SH-SY5Y (cell line): ENCODE results near the gene QPRT.

Source experiments
- GATA2 ChIP-seq: IDR thresholded peaks from 2 replicates; pipeline ENCODE4 v1.6.1; 2011; ENCODE audit warnings: mild to moderate bottlenecking, low read depth, low read length
- GATA3 ChIP-seq: IDR thresholded peaks from 2 replicates; pipeline ENCODE4 v1.6.1; 2011; ENCODE audit warnings: low read depth, mild to moderate bottlenecking, low read length, moderate library complexity

QPRT gene

DNA sequence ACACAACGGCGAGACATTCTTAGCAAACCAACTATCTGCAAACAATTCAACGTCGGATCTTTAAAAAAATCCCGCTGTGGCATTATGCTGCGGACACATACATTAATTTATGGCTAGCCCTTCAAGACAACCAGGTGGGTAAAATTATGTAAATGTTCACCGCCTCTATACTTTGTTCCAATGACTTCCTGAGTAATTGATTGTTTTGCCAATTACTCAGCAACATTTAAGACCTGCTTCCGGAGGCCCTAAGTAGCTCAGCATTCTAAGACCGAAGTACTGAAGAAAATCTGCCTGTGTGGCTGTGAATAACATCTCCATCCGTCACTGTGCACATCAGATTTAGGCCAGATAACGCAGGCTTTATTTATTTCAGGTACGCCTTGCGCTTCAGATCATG is 23.3 kb downstream of the QPRT start:
- TF ChIP-seq GATA3 (no peak), GATA2 (no peak)

DNA sequence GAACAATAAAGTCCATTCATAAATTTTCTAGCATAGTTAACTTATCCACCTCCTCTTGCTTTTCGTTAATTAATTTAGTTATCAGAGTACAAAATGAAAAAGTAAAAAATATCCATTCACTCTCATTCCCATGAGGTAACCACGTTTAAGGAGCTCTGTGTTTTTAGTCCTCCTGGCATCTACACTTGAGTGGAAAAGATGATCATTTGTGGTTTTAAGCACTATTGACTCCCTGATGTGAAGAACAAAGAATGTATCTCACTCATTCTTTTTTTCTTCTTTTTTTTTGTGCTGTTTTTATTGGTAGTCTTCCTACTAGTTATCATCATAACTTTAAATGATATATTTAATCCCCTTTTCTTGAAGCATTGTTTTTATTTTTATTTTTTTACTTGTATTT is 26.1 kb downstream of the QPRT start:
- TF ChIP-seq GATA3 (no peak), GATA2 (no peak)

GRCh38 chr16:29708917-29709600 is 30.1 kb downstream of the QPRT start:
- no peak for TF ChIP-seq GATA3
- no peak for TF ChIP-seq GATA2

DNA sequence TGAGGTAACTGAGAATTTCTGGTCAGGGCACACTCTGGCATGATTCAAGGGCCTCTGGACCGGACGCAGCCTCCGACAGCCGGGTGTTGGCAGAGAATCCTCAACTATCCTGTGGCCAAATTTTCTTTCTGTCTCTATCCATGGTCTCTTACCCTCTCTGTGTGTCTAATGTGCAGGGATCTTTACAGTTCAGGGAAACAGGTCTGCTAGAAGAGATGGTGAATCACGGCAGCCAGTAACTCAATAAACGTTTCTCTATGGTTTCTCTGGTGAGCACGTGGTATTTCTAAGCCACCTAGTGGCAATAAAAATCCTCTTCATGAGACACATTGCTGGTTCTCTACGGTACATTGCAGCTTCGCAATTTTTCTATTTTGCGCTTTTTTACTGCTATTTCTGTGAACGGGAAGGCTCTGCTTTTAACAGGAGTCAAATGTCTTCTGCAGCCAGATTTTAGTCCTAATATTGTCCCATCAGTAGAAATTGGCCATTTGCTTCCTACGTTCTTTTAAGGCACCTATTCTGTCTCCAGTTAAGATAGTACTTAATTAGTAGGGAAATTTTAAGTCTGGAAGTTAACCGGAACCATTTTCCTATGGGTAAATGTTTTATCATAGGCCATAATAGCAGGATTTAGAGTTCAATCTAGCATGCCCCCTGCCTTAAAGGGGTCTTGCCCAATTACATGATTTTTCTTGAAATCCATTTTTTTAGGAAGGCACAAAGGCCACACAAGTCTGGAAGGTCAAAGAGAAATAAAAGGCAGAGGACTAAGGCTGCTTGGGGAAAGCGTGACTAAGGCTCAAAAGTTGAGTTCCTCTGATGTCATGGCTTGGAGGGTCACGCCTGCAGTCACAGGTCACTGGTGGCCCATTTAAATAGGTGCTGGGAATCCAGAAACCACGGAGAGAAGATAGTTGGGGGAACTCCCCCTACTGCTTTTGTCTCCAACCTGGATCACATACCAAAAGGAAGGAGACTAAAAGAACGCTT is 31.5 kb downstream of the QPRT start:
- TF ChIP-seq GATA3: no peak
- TF ChIP-seq GATA2: no peak

DNA sequence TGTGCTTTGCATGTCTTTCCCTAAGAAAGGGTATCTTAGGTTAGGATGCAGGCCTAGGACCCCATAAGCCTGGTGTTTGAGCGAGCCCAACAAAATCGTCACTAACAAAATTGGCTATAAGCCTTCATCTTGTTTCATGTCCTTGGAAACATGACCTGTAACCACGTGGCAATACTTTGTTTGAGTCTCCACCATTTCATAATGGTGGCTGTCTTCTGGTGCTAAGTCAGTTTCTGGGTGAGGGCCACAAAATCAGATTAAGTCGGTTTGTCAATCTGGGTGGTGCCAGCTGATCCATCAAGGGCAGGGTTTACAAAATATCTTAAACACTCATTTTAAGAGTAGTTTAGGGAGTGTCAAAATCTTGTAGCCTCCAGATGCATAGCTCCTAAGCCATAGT is 33.8 kb downstream of the QPRT start:
- TF ChIP-seq GATA3: no peak
- TF ChIP-seq GATA2: no peak

DNA sequence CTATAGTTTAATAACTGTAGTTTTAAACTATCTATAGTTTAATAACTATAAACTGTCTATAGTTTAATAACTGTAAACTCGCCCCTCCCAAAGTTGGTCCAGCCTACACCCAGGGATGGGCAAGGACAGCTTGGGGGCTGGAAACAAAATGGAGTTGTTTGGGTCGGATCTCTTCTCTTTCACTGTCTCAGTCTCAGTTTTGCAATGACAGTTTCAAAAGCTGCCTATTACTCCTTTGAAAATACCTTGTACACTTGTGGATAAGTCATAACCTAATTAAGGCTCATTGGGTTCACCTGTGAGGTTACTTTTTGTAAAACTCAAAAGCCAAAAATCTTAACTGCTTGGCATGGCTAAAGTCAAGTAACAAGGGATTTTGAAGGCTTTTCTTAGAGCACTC is 35.4 kb downstream of the QPRT start:
- TF ChIP-seq GATA3: no peak

DNA sequence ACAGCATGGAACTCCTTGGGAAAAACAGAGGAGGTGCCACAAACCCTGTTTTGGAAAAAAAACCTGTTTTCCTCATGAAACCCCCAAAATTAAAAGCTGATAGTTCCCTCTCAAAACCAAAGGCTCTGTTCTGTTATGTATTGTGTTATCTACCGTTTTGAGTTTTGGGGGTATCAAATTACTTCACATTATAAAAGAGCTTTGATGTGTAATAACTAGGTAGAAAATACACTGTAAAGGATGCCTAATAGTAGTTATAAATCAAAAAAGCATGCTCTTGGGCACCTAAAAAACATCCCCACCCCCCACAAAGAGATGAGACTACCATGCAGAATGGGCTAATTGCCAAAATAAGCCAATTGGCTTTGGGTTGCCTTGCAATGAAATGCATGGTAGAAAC is 36.0 kb downstream of the QPRT start:
- no peak for TF ChIP-seq GATA2
- no peak for TF ChIP-seq GATA3

- TF ChIP-seq GATA2: no peak
- TF ChIP-seq GATA3: no peak
Measured at GRCh38 chr16:29717113-29717512, 38.1 kb downstream of the QPRT start.

DNA sequence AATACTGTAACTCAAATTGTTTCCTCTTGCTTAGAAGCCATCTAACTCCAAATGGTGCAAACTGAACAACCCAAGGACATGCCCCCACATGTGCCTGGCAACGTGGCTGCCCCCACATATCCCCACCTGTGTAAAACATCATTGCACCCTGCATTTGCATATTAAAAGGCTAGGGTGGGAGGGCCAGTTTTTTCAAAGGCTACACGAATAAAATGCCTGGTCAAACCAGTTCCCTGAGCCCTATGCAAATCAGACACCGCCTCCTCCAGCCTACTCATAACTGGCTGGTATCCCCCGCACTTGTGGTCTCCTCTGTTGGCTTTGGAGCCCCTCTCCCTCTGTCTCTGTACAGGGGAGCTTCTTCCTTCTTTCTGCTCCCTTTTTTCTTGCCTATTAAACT is 40.1 kb downstream of the QPRT start:
- TF ChIP-seq GATA2 (no peak), GATA3 (no peak)

DNA sequence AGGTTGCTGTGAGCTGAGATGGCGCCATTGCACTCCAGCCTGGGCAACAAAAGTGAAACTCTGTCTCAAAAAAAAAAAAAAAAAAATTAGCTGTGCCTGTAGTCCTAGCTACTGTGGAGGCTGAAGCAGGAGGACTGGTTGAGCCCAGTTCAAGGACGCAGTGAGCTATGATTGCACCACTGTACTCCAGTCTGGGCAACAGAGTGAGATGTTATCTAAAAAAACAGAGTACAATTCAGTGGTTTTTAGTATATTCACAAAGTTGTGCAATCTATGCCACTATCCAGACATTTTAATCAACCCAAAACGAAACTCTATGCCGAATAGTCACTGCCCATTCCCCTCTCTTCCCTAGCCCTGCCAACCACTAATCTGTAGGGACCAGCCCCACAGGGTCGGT is 41.7 kb downstream of the QPRT start:
- no peak for TF ChIP-seq GATA3
- TF ChIP-seq GATA2: no peak

DNA sequence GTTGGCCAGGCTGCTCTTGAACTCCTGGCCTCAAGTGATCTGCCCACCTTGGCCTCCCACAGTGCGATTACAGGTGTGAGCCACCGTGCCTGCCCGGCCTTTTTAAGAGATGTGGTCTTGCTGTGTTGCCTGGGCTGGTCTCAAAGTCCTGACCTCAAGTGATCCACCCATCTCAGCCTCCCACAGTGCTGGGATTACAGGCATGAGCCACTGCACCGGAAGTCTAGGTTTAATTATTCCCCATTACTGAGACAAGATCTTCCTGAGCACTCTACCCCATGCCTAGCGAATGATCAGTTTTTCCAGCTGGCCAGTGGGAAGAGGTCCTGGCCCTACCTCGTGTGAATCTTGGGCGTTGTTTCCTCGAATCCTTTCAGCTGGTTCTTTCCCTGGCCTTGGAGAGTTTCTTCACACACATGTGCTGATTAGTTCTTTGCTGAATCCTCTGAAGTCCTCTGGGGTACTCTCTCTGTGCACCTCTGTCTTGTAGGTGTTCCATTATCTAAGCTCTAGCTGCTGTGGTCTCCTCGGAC is 47.9 kb downstream of the QPRT start:
- TF ChIP-seq GATA3 (no peak), GATA2 (no peak)

- TF ChIP-seq GATA2 (no peak), GATA3 (no peak)
Measured at GRCh38 chr16:29727452-29727851, 48.5 kb downstream of the QPRT start.

GRCh38 chr16:29729116-29729521 is 50.1 kb downstream of the QPRT start:
- no peak for TF ChIP-seq GATA2
- no peak for TF ChIP-seq GATA3

DNA sequence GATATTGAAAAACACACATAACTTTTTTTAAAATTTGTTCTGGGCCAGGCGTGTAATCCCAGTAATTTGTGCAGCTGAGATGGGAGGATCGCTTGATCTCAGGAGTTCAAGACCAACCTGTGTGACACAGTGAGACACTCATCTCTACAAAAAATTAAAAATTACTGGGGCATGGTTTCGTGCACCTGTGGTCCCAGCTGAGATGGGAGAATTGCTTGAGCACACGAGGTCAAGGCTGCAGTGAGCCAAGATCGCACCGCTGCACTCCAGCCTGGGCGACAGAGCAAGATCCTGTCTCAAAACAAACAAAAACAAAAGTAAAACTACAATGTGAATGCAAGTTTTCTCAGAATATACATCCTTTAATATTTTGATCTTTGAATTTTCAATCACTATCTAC is 51.7 kb downstream of the QPRT start:
- no peak for TF ChIP-seq GATA2
- TF ChIP-seq GATA3: no peak

GRCh38 chr16:29734786-29735185 is 55.8 kb downstream of the QPRT start:
- TF ChIP-seq GATA2 (no peak), GATA3 (no peak)

- TF ChIP-seq GATA2 (no peak), GATA3 (no peak)
Measured at GRCh38 chr16:29736112-29736511, 57.1 kb downstream of the QPRT start.

- TF ChIP-seq GATA3 (no peak), GATA2 (no peak)
Measured at GRCh38 chr16:29736764-29737163, 57.8 kb downstream of the QPRT start.
